ENCODE measurements around the gene ALKBH5. TPM values are rescaled to one million over a fixed set of nuclear protein-coding genes. Genes with fewer than 3 reads are reported as not detected.

Gene ALKBH5
- total RNA-seq, 3 donors from 2014 or later (not counting 1 experiment from before 2014, with no cell fraction given): 95.6 to 114 (median 96.7) TPM

- intact Hi-C loops (cut with micrococcal nuclease): loop anchor here (5.0 kb wide), 1 partner anchor 76 kb away; the partner anchor contains the start of gene FLII
Observed at GRCh38 chr17:18181358-18181757, 2.3 kb upstream of the ALKBH5 start.

GRCh38 chr17:18182110-18182977 is 1.3 kb upstream of the ALKBH5 start:
- H3K27me3 Mint-ChIP-seq (ENCODE audit: low read depth in 2 of 2): no peaks in the 10 kb centered on the region
- peaks cover 27 to 44% of the 10 kb centered on the region in 2 donors for H3K4me1 Mint-ChIP-seq

More at GRCh38 chr17:18181358-18181757, 2.3 kb upstream of the ALKBH5 start:
- ATAC-seq: no peak
- no peaks in the 10 kb centered on the region for H3K36me3 ChIP-seq (ENCODE audit: control insufficient read depth, insufficient read depth, low read length)
- Mint-ChIP-seq H3K27ac (peak overlapping the region; percentile 98 to 99), H3K4me3 (peak overlapping the region; percentile 13), H3K4me1 (peaks cover 17 to 34% of the 10 kb centered on the region in 2 donors), H3K27me3 (ENCODE audit: low read depth in 2 of 2) (no peaks in the 10 kb centered on the region), H3K36me3 (no peaks in the 10 kb centered on the region), H3K9me3 (no peaks in the 10 kb centered on the region)
- H3K27me3 ChIP-seq (ENCODE audit: control insufficient read depth, insufficient read depth, low read length): no peaks in the 10 kb centered on the region
- no peak overlapping the region for H3K27ac ChIP-seq (ENCODE audit: low read length)
- no peak for TF ChIP-seq CTCF (IDR thresholded peaks at IDR 0.05)
- H3K4me1 ChIP-seq (ENCODE audit: control insufficient read depth, insufficient read depth, low read length): peaks cover 30% of the 10 kb centered on the region
- DNase-seq: no peak
- no peak overlapping the region for H3K4me3 ChIP-seq (ENCODE audit: low read length)
- WGBS (ENCODE audit: insufficient coverage): 90% methylated on average over 5 of the region's 5 CpGs
- no peaks in the 10 kb centered on the region for H3K9me3 ChIP-seq (ENCODE audit: control insufficient read depth, insufficient read depth, low read length)

GRCh38 chr17:18182978-18183333 is 672 bp upstream of the ALKBH5 start:
- H3K4me1 Mint-ChIP-seq: peaks cover 33 to 50% of the 10 kb centered on the region in 2 donors

More at GRCh38 chr17:18182110-18182977, 1.3 kb upstream of the ALKBH5 start:
- no peaks in the 10 kb centered on the region for H3K36me3 Mint-ChIP-seq
- TF ChIP-seq CTCF (IDR thresholded peaks at IDR 0.05): no peak
- H3K4me1 ChIP-seq (ENCODE audit: control insufficient read depth, insufficient read depth, low read length): peaks cover 40% of the 10 kb centered on the region
- peak overlapping the region; percentile 98 for H3K27ac ChIP-seq (ENCODE audit: low read length)
- DNase-seq (peak in 1 of 2 donors; percentile 35), ATAC-seq (no peak)
- WGBS (ENCODE audit: insufficient coverage): 30% methylated on average over 28 of the region's 28 CpGs
- peak overlapping the region; percentile 98 to 99 for H3K27ac Mint-ChIP-seq
- peaks cover under 1% of the 10 kb centered on the region for H3K36me3 ChIP-seq (ENCODE audit: control insufficient read depth, insufficient read depth, low read length)
- intact Hi-C loops (cut with micrococcal nuclease): loop anchor here (2.0 to 5.0 kb wide), 2 partner anchors 42 to 75 kb away; partner anchors contain the start of gene FLII
- no peaks in the 10 kb centered on the region for H3K9me3 Mint-ChIP-seq
- H3K27me3 ChIP-seq (ENCODE audit: control insufficient read depth, insufficient read depth, low read length): no peaks in the 10 kb centered on the region
- H3K4me3 Mint-ChIP-seq: peak overlapping the region; percentile 96
- H3K9me3 ChIP-seq (ENCODE audit: control insufficient read depth, insufficient read depth, low read length): no peaks in the 10 kb centered on the region
- peak overlapping the region; percentile 88 for H3K4me3 ChIP-seq (ENCODE audit: low read length)

More at GRCh38 chr17:18182978-18183333, 672 bp upstream of the ALKBH5 start:
- DNase-seq (peak; percentile 73 to 88), ATAC-seq (peak; percentile 28 to 30 (median 29))
- Histone ChIP-seq H3K9me3 (ENCODE audit: control insufficient read depth, insufficient read depth, low read length) (no peaks in the 10 kb centered on the region), H3K27ac (ENCODE audit: low read length) (peak overlapping the region; percentile 98), H3K4me1 (ENCODE audit: control insufficient read depth, insufficient read depth, low read length) (peaks cover 46% of the 10 kb centered on the region), H3K36me3 (ENCODE audit: control insufficient read depth, insufficient read depth, low read length) (peaks cover 5% of the 10 kb centered on the region), H3K27me3 (ENCODE audit: control insufficient read depth, insufficient read depth, low read length) (no peaks in the 10 kb centered on the region), H3K4me3 (ENCODE audit: low read length) (peak overlapping the region; percentile 88)
- no peaks in the 10 kb centered on the region for H3K27me3 Mint-ChIP-seq (ENCODE audit: low read depth in 2 of 2)
- no peaks in the 10 kb centered on the region for H3K36me3 Mint-ChIP-seq
- H3K4me3 Mint-ChIP-seq: peak overlapping the region; percentile 96
- intact Hi-C loops (cut with micrococcal nuclease): loop anchor here (1.0 to 5.0 kb wide), 3 partner anchors 25 to 74 kb away; partner anchors contain the start of gene FLII
- H3K9me3 Mint-ChIP-seq: no peaks in the 10 kb centered on the region
- under 1% methylated on average over 33 of the region's 33 CpGs for WGBS (ENCODE audit: insufficient coverage)
- H3K27ac Mint-ChIP-seq: peak overlapping the region; percentile 98 to 99
- no peak for TF ChIP-seq CTCF (IDR thresholded peaks at IDR 0.05)
